NCI-H2227 (cell line): ENCODE results near the gene FMNL1.
A peak's percentile ranks its signal among the peaks of the same experiment; 100 is the strongest.
"Not testable (repeated sequence)": the region's sequence is repeated elsewhere in the genome, so short reads cannot be mapped to it uniquely, and the experiment has no call there.

Experiments used
- DNase-seq: peaks from one replicate; lab custom pipeline; 2025; ENCODE audit not compliant: unreplicated experiment; lab: John Stamatoyannopoulos, UW

Gene FMNL1

GRCh38 chr17:45234641-45235415 lies 13.1 kb downstream of the FMNL1 start:
- peak; percentile 45 for DNase-seq

GRCh38 chr17:45235416-45236281 lies 14.0 kb downstream of the FMNL1 start:
- DNase-seq: peak; percentile 79

- DNase-seq: no peak
Observed at GRCh38 chr17:45236282-45236606, 14.6 kb downstream of the FMNL1 start.

GRCh38 chr17:45237686-45238085 lies 16.0 kb downstream of the FMNL1 start:
- DNase-seq: no peak

- no peak for DNase-seq
Observed at GRCh38 chr17:45238155-45238774, 16.6 kb downstream of the FMNL1 start.

GRCh38 chr17:45240905-45241327 lies 19.2 kb downstream of the FMNL1 start:
- no peak for DNase-seq

GRCh38 chr17:45241328-45242028 lies 19.8 kb downstream of the FMNL1 start:
- peak; percentile 89 for DNase-seq

GRCh38 chr17:45242029-45242414 lies 20.3 kb downstream of the FMNL1 start:
- DNase-seq: no peak

- DNase-seq: no peak
Observed at GRCh38 chr17:45243750-45244149, 22.1 kb downstream of the FMNL1 start.

- DNase-seq: no peak
Observed at GRCh38 chr17:45244725-45245656, 23.3 kb downstream of the FMNL1 start.

GRCh38 chr17:45246338-45246737 lies 24.7 kb downstream of the FMNL1 start:
- DNase-seq: no peak

GRCh38 chr17:45246861-45247428 lies 25.3 kb downstream of the FMNL1 start:
- peak; percentile 71 for DNase-seq

GRCh38 chr17:45247429-45248131 lies 25.9 kb downstream of the FMNL1 start:
- DNase-seq: peak; percentile 98

- DNase-seq: peak; percentile 74
Observed at GRCh38 chr17:45248132-45248957, 26.7 kb downstream of the FMNL1 start.

GRCh38 chr17:45251931-45252330 lies 30.2 kb downstream of the FMNL1 start:
- no peak for DNase-seq

GRCh38 chr17:45253237-45253636 lies 31.6 kb downstream of the FMNL1 start:
- DNase-seq: not testable (repeated sequence)

GRCh38 chr17:45253879-45254278 lies 32.2 kb downstream of the FMNL1 start:
- DNase-seq: no peak

- no peak for DNase-seq
Observed at GRCh38 chr17:45255358-45255757, 33.7 kb downstream of the FMNL1 start.
